GM21825 (cell line): ENCODE measurements around the gene USP24.
A peak's percentile ranks its signal among the peaks of the same experiment; 100 is the strongest.
"Not testable (repeated sequence)": the region's sequence is repeated elsewhere in the genome, so short reads cannot be mapped to it uniquely, and the experiment has no call there.

Experiments used
- ATAC-seq: cut with Tn5 transposase; IDR thresholded peaks from one replicate; pipeline ENCODE4 v1.9.1; 2021; ENCODE audit warnings: mild to moderate bottlenecking, moderate library complexity; ENCODE audit not compliant: unreplicated experiment

Gene USP24

DNA sequence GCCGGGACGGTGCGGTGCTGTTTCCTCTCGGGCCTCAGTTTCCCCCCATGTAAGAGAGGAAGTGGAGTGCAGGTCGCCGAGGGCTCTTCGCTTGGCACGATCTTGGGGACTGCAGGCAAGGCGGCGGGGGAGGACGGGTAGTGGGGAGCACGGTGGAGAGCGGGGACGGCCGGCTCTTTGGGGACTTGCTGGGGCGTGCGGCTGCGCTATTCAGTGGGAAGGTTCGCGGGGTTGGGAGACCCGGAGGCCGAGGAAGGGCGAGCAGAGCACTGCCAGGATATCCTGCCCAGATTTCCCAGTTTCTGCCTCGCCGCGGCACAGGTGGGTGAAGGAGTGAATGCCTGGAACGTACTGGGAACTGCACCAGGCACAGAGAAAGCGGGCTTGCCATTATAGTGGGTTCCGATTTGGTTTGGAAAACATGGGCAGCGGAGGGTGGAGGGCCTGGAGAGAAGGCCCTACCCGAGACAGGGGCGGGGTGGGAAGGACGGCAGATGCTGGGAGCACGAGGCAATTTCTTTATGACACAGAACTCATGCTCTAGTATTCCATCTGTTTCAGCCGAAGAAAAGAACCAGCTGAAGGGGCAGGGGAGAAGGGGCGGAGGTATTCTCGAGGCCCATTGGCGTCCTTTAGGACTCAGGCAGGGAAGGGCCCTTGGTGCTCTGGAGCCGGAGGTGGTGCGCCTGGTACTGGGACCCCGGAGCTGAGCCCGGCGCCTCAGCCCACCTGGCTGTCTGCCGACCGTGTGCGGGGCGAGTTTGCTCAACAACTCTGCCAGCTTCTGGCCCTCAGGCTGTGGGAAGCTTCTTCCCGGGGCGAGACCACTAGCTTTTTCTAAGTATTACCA is 174.9 kb downstream of the USP24 start:
- no peak for ATAC-seq

DNA sequence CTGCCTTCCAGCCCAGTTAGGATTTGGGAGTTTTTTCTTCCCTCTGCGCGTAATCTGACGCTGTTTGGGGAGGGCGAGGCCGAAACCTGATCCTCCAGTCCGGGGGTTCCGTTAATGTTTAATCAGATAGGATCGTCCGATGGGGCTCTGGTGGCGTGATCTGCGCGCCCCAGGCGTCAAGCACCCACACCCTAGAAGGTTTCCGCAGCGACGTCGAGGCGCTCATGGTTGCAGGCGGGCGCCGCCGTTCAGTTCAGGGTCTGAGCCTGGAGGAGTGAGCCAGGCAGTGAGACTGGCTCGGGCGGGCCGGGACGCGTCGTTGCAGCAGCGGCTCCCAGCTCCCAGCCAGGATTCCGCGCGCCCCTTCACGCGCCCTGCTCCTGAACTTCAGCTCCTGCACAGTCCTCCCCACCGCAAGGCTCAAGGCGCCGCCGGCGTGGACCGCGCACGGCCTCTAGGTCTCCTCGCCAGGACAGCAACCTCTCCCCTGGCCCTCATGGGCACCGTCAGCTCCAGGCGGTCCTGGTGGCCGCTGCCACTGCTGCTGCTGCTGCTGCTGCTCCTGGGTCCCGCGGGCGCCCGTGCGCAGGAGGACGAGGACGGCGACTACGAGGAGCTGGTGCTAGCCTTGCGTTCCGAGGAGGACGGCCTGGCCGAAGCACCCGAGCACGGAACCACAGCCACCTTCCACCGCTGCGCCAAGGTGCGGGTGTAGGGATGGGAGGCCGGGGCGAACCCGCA is 175.7 kb downstream of the USP24 start, which contains the start of gene PCSK9:
TSS of gene PCSK9 (plus strand) at position 207 of the 741 bp plus-strand sequence. CDS start at position 497, 290 bp downstream.
- ATAC-seq, result no peak

DNA sequence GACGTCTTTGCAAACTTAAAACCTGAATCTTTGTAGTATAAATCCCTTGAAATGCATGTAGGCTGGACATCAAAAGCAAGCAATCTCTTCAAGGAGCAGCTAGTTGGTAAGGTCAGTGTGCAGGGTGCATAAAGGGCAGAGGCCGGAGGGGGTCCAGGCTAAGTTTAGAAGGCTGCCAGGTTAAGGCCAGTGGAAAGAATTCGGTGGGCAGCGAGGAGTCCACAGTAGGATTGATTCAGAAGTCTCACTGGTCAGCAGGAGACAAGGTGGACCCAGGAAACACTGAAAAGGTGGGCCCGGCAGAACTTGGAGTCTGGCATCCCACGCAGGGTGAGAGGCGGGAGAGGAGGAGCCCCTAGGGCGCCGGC is 176.2 kb downstream of the USP24 start:
- ATAC-seq, result no peak

DNA sequence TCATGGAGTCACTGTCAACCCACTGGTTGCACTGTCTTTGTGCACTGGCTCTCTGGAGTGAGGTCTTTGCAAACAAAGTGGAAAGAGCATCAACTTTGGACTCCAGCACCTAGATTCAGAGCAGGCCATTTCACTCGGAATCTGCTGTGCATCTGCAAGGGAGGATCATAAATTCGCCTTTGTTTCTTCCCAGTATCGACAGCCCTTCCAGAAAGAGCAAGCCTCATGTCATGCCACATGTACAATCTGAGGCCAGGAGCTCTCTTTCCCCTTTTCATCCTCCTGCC is 176.7 kb downstream of the USP24 start:
- no peak for ATAC-seq

DNA sequence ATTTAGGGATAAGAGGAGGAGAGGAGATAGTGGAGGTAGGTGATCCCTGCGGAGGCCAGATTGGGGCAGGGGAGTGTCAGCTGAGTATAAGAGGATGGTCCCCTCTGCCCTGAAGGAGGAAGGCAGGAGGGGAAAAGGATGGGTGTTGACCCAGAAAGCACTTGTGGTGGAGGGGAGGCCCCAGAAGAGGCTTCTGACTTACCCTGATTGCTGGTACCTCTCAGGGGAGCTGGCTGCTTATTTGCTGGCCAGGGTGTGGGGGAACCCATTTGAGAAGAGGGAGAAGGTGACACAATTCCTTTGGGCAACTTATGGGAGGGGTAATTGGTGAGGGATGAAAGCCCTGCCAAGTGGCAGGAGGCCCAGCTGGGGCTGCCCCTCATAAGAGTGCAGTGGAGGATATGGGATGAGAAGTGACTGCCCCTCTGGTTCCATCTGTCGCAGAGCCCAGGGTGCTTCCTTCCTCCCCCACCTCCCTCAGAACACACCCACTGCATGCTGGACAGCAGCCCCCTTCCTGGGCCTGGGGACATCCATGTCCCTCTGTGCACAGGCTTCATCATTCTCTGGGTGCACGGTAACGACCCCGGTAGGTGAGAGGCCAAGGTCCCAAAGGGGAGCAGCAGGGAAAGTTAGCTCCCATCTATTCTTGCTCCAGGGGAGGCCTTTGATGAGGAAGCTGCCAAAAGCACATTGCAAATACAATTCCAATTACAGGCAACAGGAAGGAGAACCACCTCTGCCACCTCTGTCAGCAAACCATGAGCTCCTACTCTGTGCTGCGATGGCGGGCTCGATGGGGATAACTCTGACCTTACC is 177.2 kb downstream of the USP24 start:
- ATAC-seq, result no peak

DNA sequence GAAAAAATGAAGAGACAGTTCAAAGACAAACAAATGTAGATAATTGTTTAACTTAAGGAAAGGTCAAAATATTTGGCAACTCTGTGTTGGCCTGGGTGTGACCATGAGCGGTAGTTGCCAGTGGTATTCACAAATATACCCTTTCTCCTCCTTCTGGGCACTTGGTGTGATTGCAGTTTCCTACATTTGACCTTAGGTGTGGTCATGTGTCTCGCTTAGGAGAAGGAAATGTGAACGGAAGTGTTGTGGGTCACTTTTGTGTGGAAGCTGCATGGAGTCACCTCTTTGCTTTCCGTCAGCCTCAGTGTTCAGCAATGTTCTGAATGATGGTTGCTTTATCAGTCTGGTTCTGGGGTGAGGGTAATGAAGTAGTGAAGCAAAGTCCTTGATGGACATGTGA is 179.3 kb downstream of the USP24 start:
- no peak for ATAC-seq

DNA sequence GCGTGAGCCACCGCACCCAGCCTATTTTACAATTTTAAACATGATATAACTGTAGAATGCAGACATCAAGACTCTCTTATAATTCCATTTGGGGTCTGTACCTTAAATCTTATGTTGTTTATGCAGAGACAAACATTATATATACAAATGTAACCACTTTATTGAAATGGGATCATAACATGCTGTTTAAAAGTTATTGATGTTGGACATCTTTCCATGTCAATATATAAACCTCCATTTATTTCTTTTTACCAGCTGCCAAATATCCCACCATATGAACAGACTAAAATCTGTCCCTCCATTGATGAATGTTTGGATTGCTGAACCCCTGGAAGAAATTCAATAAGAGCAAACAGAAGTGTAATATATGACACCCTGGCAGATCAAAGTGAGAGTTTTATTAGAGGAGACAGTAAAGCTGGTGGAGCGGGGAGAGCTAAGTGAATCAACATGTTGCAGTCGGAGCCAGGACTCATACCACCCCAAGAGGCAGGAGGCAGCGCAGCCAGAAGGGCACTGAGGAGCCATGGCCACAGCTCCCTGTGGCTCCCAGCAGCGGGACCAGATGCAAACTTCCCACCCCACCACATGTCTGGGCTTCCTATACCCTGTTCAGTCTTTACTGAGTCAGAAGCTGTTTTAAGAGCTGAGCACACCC is 180.6 kb downstream of the USP24 start:
- ATAC-seq, result no peak

DNA sequence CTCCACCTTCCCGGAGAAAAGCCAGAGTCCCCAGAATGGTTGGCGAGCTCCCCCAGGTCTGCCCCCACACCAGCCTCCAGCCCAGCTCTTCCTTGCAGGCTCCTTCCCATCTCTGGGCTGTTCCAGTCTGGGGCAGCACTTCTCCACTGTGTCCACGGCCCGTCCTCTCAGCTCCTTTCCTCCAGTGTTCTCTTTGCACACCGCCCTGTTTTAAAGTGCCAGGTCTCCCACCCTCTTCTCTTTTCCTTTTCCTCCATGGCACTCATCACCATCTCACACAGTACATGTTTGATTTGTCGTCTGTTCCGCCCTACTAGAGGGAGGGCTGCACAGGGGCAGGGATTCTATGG is 181.9 kb downstream of the USP24 start:
- ATAC-seq, result no peak

DNA sequence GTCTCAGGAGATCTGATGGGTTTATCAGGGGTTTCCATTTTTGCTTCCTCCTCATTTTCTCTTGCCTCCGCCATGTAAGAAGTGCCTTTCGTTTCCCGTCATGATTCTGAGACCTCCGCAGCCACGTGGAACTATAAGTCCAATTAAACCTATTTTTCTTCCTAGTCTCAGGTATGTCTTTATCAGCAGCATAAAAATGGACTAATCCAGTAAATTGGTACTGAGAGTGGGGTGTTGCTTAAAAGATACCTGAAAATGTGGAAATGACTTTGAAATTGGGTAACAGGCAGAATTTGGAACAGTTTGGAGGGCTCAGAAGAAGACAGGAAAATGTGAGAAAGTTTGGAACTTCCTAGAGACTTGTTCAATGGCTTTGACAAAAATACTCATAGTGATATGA is 184.1 kb downstream of the USP24 start:
- ATAC-seq, result not testable (repeated sequence)

DNA sequence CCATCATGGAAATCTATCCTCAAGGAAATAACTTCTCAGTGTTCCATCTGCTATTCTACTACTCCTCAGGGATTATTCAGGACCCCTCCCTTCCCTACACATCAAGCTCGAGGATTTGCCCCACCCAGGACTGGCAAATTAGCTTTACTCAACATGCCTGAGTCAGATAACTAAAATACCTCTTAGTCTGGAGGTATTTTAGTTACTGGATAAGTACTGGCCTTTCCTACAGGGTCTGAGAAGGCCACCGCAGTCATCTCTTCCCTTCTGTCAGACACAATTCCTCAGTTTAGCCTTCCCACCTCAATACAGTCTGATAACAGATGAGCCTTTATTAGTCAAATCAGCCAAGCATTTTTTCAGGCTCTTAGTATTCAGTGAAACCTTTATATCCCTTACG is 188.5 kb downstream of the USP24 start:
- ATAC-seq, result not testable (repeated sequence)

DNA sequence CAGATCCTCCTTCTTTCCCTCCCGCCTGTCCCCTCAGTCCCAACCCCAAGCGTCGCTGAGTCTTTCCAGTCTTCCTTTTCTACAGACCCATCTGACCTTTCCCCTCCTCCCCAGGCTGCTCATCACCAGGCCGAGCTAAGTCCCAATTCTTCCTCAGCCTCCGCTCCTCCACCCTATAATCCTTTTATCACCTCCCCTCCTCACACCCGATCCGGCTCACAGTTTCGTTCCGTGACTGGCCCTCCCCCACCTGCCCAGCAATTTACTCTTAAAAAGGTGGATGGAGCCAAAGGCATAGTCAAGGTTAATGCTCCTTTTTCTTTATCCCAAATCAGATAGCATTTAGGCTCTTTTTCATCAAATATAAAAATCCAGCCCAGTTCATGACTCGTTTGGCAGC is 191.0 kb downstream of the USP24 start:
- not testable (repeated sequence) for ATAC-seq

DNA sequence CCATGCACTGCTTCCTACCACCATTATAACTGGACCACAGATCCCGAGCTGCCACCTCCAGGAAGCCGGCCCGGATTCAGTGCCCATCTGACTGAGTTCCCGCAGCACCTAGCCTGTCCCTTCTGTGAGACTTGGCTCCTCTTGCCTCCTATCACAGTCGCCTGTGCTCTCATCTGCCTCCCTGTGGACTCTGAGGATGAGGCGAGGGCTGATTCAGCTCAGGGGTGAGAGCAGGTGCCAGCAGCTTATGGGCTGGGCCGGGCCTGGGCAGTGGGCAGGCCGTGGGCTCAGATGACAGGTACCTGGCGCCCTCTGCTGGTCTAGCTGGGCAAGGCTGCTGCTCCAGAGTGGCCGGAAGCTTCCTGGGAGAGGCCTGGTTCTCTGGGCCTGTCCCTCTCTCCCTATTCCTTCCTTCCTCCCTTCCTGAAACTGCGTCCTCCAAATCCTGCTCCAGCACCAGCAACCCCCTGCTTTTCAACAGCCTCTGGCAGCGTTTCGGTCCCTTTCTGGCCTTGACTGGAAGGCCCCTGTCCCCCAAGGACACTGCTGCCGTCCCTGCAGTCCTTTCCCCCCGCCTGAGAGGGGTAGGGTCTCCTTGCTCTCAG is 193.1 kb downstream of the USP24 start:
- peak; percentile 84 for ATAC-seq

DNA sequence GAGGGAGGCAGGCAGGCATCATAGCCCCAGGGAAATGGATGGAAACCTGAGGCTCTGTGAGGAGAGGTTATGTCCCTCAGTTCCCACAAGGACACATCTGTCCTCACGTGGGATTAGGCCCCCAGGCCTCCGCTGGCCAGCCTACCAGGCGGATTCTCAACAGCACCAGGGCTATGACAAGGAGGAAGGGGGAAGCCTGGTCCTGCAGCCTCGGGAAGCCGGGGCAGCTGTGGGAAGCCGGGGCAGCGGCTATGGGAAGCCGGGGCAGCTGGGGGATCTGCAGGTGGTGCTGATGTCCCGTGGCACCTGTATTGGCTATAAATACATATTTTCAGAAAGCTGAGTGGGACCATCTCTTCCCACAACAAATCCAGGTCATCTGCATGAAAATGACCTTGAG is 196.8 kb downstream of the USP24 start:
- ATAC-seq, result no peak
